GM12878 (cell line): Measurements from ENCODE around the gene DPM1. TPM values are rescaled to one million over a fixed set of nuclear protein-coding genes. Genes with fewer than 3 reads are reported as not detected.
A peak's percentile ranks its signal among the peaks of the same experiment; 100 is the strongest.

Source experiments
- CEBPB ChIP-seq, 2 experiments: fragments of 150-350 bp in 1 of 2; IDR thresholded peaks; 2 replicates each; pipeline ENCODE4 v1.6.1; 2012 to 2014; ENCODE audit warnings: low read depth in 2 of 2, low read length in 2 of 2, borderline replicate concordance in 1 of 2, inconsistent platforms in 1 of 2
- DPF2 ChIP-seq: fragments of 450-650 bp; IDR thresholded peaks from 2 replicates; pipeline ENCODE4 v1.6.1; 2017; ENCODE audit warnings: mild to moderate bottlenecking
- ELK1 ChIP-seq: IDR thresholded peaks from 2 replicates; pipeline ENCODE4 v1.6.1; 2012; ENCODE audit warnings: low read depth, low read length, improper control_type of control experiment
- EP300 ChIP-seq, 2 experiments: fragments of 150-350 bp in 1 of 2; IDR thresholded peaks; 2 replicates each; pipeline ENCODE4 v1.6.1; 2011 to 2012; ENCODE audit warnings: low read depth in 2 of 2, low read length in 2 of 2, borderline replicate concordance in 1 of 2, improper control_type of control experiment in 1 of 2, inconsistent platforms in 1 of 2; ENCODE audit not compliant: control insufficient read depth in 1 of 2
- ETV6 ChIP-seq, 2 experiments: fragments of 450-650 bp in 1 of 2; IDR thresholded peaks in 1 of 2; conservative IDR thresholded peaks in 1 of 2; 2 replicates each; pipeline ENCODE4 v1.6.1; 2014; ENCODE audit warnings: antibody characterized with exemption in 1 of 2, borderline replicate concordance in 1 of 2, low read depth in 1 of 2, mild to moderate bottlenecking in 1 of 2, moderate library complexity in 1 of 2
- IRF4 ChIP-seq: IDR thresholded peaks from 2 replicates; pipeline ENCODE4 v1.6.1; 2011; ENCODE audit warnings: low read depth, low read length
- MEF2A ChIP-seq: IDR thresholded peaks from 2 replicates; pipeline ENCODE4 v1.6.1; 2011; ENCODE audit warnings: low read depth, mild to moderate bottlenecking, low read length, moderate library complexity; ENCODE audit not compliant: insufficient read depth
- MTA2 ChIP-seq: fragments of 450-650 bp; IDR thresholded peaks from 2 replicates; pipeline ENCODE4 v1.6.1; 2016; ENCODE audit warnings: low read depth, mild to moderate bottlenecking, moderate library complexity
- NR2F1 ChIP-seq: fragments of 450-650 bp; conservative IDR thresholded peaks from 2 replicates; pipeline ENCODE4 v1.6.1; 2017; ENCODE audit warnings: mild to moderate bottlenecking
- PKNOX1 ChIP-seq: fragments of 450-650 bp; IDR thresholded peaks from 2 replicates; pipeline ENCODE4 v1.6.1; 2016; ENCODE audit warnings: mild to moderate bottlenecking
- PRDM15 ChIP-seq: fragments of 450-650 bp; formaldehyde crosslinking; IDR thresholded peaks from 2 replicates; pipeline ENCODE4 v1.4.0; 2020; ENCODE audit warnings: mild to moderate bottlenecking, moderate library complexity
- RELA ChIP-seq: fragments of 450-650 bp; IDR thresholded peaks from 2 replicates; pipeline ENCODE4 v1.8.0; 2014; ENCODE audit warnings: borderline replicate concordance; ENCODE audit not compliant: partially characterized antibody
- SMAD5 ChIP-seq: IDR thresholded peaks from 2 replicates; pipeline ENCODE4 v1.6.1; 2016; ENCODE audit warnings: antibody characterized with exemption, low read depth
- SMC3 ChIP-seq: IDR thresholded peaks from 2 replicates; pipeline ENCODE4 v1.6.1; 2011; ENCODE audit warnings: low read length, improper control_type of control experiment, borderline replicate concordance
- SREBF2 ChIP-seq: IDR thresholded peaks from 2 replicates; pipeline ENCODE4 v1.6.1; 2012; ENCODE audit warnings: mild to moderate bottlenecking, low read length
- STAT1 ChIP-seq: fragments of 450-650 bp; conservative IDR thresholded peaks from 2 replicates; pipeline ENCODE4 v1.6.1; 2014; ENCODE audit warnings: antibody characterized with exemption, mild to moderate bottlenecking
- ZBED1 ChIP-seq: IDR thresholded peaks from 2 replicates; pipeline ENCODE4 v1.6.1; 2016; ENCODE audit warnings: borderline replicate concordance
- ZBTB40 ChIP-seq: fragments of 450-650 bp; IDR thresholded peaks from 2 replicates; pipeline ENCODE4 v1.6.1; 2016; ENCODE audit warnings: mild to moderate bottlenecking, moderate library complexity, borderline replicate concordance
- ZSCAN29 ChIP-seq: fragments of 450-650 bp; IDR thresholded peaks from 2 replicates; pipeline ENCODE4 v1.6.1; 2017; ENCODE audit warnings: mild to moderate bottlenecking, moderate library complexity
- polyA plus RNA-seq, 11 experiments: library from polyadenylated mRNA; depleted of rRNA in 4 of 11; unstranded in 6 of 11; stranded (reverse) in 5 of 11; fragments of >200 nt; fragmentation: Nextera tagmentation in 4 of 11; fragmentation: Illumina TruSeq in 1 of 11; extraction: Ambion mirVana in 4 of 11; extraction: Trizol in 1 of 11; gene quantifications; 1 replicate in 1 of 11; 2 replicates in 10 of 11; pipeline versions ENCODE4 v1.2.1 to v1.2.3, GENCODE V29; 2011 to 2016; ENCODE audit warnings: inconsistent platforms in 2 of 11, missing spikeins in 2 of 11, low read depth in 1 of 11
- total RNA-seq, 4 experiments: library from RNA; depleted of rRNA in 3 of 4; stranded (reverse); fragments of >200 nt in 3 of 4; fragmentation: Illumina TruSeq in 1 of 4; extraction: Trizol in 1 of 4; gene quantifications; 2 replicates each; pipeline versions ENCODE4 v1.2.1 to v1.2.3, GENCODE V29; 2013 to 2021

The DPM1 gene
- total and polyA plus RNA-seq, 10 of the 15 experiments (the other 5 are each of a cell fraction or from before 2014, with no cell fraction given), result 53.3 to 167 (median 108) TPM

GRCh38 chr20:50931306-50932015, 26.9 kb downstream of the DPM1 start, which contains the start of gene ADNP (continued):
- TF ChIP-seq ZBTB40 (peak; percentile 74; the same call in 1 of the 2 replicates), STAT1 (peak; percentile 93), IRF4 (peak; percentile 62; the same call in 1 of the 2 replicates), ETV6 (conservative IDR thresholded peaks at IDR 0.05 in 1 of 2, IDR thresholded peaks at IDR 0.05 in 1 of 2; ENCODE audit: borderline replicate concordance in 1 of 2, low read depth in 1 of 2) (peak in 1 of 2 experiments; percentile 22; a peak in 1 of 4 replicates), NR2F1 (peak; percentile 62; the same call in 1 of the 2 replicates), SREBF2 (no peak), PKNOX1 (0 out of 2 replicates have a peak, but pooled peaks have one; percentile 24), EP300 (IDR thresholded peaks at IDR 0.05; ENCODE audit: borderline replicate concordance in 1 of 2, control insufficient read depth in 1 of 2, low read depth in 2 of 2, low read length in 2 of 2) (peak; percentile 31 to 57; a peak in 3 of 4 replicates), ELK1 (peak; percentile 79), PRDM15 (no peak), DPF2 (peak; percentile 91), SMAD5 (no peak), CEBPB (IDR thresholded peaks at IDR 0.05; ENCODE audit: borderline replicate concordance in 1 of 2, low read depth in 2 of 2, low read length in 2 of 2) (no peak; a peak in 1 of 4 replicates), ZBED1 (peak; percentile 51; the same call in 1 of the 2 replicates), RELA (peak; percentile 65), ZSCAN29 (peak; percentile 30; the same call in 1 of the 2 replicates), MEF2A (peak; percentile 77; the same call in 1 of the 2 replicates), MTA2 (peak; percentile 64; the same call in 1 of the 2 replicates), SMC3 (peak; percentile 46)
